ENCODE results near the gene NR1D2. TPM values are rescaled to one million over a fixed set of nuclear protein-coding genes. Genes with fewer than 3 reads are reported as not detected.

The NR1D2 gene
- total RNA-seq, 5 donors from 2014 or later (not counting 1 experiment from before 2014, with no cell fraction given): 44.4 to 96.7 (median 51.7) TPM

DNA sequence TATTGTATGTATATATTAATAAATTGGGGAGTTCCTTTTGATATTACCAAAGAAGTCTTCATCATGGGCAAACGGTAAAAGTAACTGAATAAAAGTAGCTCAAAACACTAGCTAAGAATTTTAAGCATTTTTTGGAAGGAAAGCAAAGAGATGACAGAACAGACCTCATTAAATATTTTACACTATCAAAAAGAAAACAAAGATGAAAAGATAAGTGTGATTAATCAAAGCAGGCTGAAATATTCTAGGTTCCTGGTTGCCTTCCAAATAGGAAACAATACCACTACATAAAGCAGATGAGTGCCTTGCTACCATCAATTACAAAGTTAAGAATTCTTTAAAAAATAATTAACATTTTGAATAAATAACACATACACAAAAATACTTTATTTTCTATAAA is 31.9 kb upstream of the NR1D2 start:
- Mint-ChIP-seq H3K27me3 (no peaks in the 10 kb centered on the region), H3K4me1 (peaks cover 23 to 34% (median 24%) of the 10 kb centered on the region in 3 donors), H3K36me3 (peaks cover 14% of the 10 kb centered on the region), H3K9me3 (no peaks in the 10 kb centered on the region), H3K27ac (no peak overlapping the region), H3K4me3 (no peak overlapping the region)
- CTCF ChIA-PET: no interaction called here
- peaks cover 7 to 18% of the 10 kb centered on the region in 2 experiments for H3K4me1 ChIP-seq (ENCODE audit: control insufficient read depth in 1 of 2, extremely low read depth in 1 of 2, insufficient read depth in 2 of 2, low read length in 2 of 2)
- DNase-seq (no peak), ATAC-seq (replicated peaks in 1 of 4) (no peak)
- H3K9me3 ChIP-seq: no peaks in the 10 kb centered on the region
- H3K27me3 ChIP-seq (replicated peaks in 1 of 2; ENCODE audit: control insufficient read depth in 2 of 2, extremely low read depth in 1 of 2, insufficient read depth in 2 of 2, low read length in 1 of 2): no peaks in the 10 kb centered on the region
- WGBS (ENCODE audit: insufficient coverage): no CpG with 5 or more reads among the region's 1 CpG
- POLR2A ChIA-PET: interaction anchor here in 1 of 2 donors (0.6 to 0.8 kb wide), 2 partner anchors 34 to 37 kb away, joined by 4 to 6 read pairs; no protein-coding TSS in a partner anchor
- no peak overlapping the region for H3K27ac ChIP-seq (ENCODE audit: low read length)
- H3K36me3 ChIP-seq (ENCODE audit: control insufficient read depth in 2 of 2, extremely low read depth in 1 of 2, insufficient read depth in 1 of 2, low read length in 1 of 2): peaks cover 3 to 6% of the 10 kb centered on the region in 2 donors
- no peak overlapping the region for H3K4me3 ChIP-seq (ENCODE audit: control insufficient read depth in 1 of 2, extremely low read depth in 1 of 2, low read length in 1 of 2)

DNA sequence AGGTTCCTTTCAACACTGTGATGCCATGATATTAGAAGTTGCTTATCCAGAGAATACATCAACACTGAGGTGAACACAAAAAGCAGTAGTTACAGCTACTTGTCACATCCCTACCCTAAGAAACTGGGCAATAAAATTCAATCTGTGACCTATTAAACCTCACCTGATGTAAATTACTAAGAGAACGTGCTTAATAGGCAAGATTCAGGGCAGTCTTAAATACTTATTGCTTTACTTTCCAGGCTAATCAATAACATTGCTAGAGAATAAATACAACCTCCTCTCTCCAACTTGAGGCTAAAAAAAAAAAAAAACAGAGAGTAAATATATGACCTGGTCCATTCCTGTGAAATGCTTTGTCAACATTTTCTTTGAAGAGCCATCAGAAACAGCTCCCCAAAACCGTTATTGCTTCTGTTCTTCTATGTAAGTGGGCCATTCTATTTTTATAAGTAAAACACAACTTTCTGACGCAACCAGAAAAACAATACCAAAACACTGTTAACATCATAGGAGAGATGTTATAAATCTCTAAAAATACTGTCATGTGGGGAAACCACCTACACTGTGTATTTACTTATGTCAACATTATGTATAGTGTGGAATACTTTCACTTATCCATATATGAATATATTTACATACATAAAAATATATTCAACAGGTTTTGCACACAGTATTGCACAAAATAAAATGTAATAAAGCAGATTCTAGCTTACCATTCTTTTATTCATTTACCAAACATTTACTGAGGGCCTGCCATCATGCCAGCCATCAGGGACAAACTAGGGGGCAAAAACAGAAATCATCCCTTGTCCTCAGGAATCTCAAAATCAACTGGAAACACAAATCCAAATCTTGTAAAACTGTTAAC is 31.0 kb upstream of the NR1D2 start:
- no peaks in the 10 kb centered on the region for H3K9me3 ChIP-seq
- Mint-ChIP-seq H3K36me3 (peaks cover 24% of the 10 kb centered on the region), H3K4me3 (no peak overlapping the region), H3K9me3 (no peaks in the 10 kb centered on the region), H3K27me3 (no peaks in the 10 kb centered on the region), H3K4me1 (peaks cover 32 to 43% (median 33%) of the 10 kb centered on the region in 3 donors), H3K27ac (no peak overlapping the region)
- ATAC-seq (replicated peaks in 1 of 4) (no peak), DNase-seq (no peak)
- no CpG with 5 or more reads among the region's 3 CpGs for WGBS (ENCODE audit: insufficient coverage)
- H3K4me1 ChIP-seq (ENCODE audit: control insufficient read depth in 1 of 2, extremely low read depth in 1 of 2, insufficient read depth in 2 of 2, low read length in 2 of 2): peaks cover 15 to 26% of the 10 kb centered on the region in 2 experiments
- POLR2A ChIA-PET: no interaction called here
- no peak overlapping the region for H3K27ac ChIP-seq (ENCODE audit: low read length)
- H3K27me3 ChIP-seq (replicated peaks in 1 of 2; ENCODE audit: control insufficient read depth in 2 of 2, extremely low read depth in 1 of 2, insufficient read depth in 2 of 2, low read length in 1 of 2): no peaks in the 10 kb centered on the region
- H3K4me3 ChIP-seq (ENCODE audit: control insufficient read depth in 1 of 2, extremely low read depth in 1 of 2, low read length in 1 of 2): no peak overlapping the region
- CTCF ChIA-PET: interaction anchor here in 1 of 2 donors (0.5 to 0.6 kb wide), 2 partner anchors 38 to 272 kb away, joined by 3 to 5 read pairs; no protein-coding TSS in a partner anchor
- peaks cover 0 to 13% of the 10 kb centered on the region in 2 donors for H3K36me3 ChIP-seq (ENCODE audit: control insufficient read depth in 2 of 2, extremely low read depth in 1 of 2, insufficient read depth in 1 of 2, low read length in 1 of 2)

DNA sequence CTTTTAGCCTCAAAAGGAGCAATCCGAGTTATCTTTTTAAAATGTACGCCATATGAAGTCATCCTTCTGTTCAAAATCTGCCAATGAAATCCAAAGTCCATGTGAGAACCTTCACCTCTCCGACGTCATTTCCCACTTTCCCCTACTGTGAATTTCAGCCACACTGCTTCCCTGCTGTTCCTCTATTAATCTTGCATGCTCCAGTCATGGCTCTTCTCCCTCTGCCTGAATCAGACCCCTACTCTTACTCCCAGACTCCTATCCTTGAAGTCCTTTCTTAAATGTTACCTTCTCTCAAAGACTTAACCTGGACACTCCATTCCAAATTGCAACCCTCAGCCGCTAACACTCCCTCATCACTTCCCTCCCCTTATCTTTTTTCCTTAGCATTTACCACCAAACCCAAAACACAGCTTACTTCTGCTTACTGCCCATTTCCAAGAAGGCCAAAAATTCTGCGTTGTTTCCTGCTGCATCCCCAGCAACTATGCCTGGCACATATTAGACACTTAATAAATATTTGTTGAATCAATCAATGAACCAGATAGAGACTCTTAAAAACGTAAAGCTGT is 29.5 kb upstream of the NR1D2 start:
- H3K4me1 ChIP-seq (ENCODE audit: control insufficient read depth in 1 of 2, extremely low read depth in 1 of 2, insufficient read depth in 2 of 2, low read length in 2 of 2): peaks cover 22 to 27% of the 10 kb centered on the region in 2 experiments
- H3K36me3 ChIP-seq (ENCODE audit: control insufficient read depth in 2 of 2, extremely low read depth in 1 of 2, insufficient read depth in 1 of 2, low read length in 1 of 2): peaks cover 0 to 24% of the 10 kb centered on the region in 2 donors
- ATAC-seq (replicated peaks in 1 of 4) (no peak), DNase-seq (no peak)
- WGBS (ENCODE audit: insufficient coverage): 94% methylated on average over 5 of the region's 7 CpGs
- POLR2A ChIA-PET: interaction anchor here in 1 of 2 donors (0.6 kb wide), 2 partner anchors 36 to 397 kb away, joined by 3 read pairs; no protein-coding TSS in a partner anchor
- no peak overlapping the region for H3K27ac ChIP-seq (ENCODE audit: low read length)
- H3K4me1 Mint-ChIP-seq: peaks cover 45 to 57% (median 48%) of the 10 kb centered on the region in 3 donors
- peak overlapping the region in 1 of 2 donors; percentile 91 for H3K4me3 ChIP-seq (ENCODE audit: control insufficient read depth in 1 of 2, extremely low read depth in 1 of 2, low read length in 1 of 2)
- H3K36me3 Mint-ChIP-seq: peaks cover 29% of the 10 kb centered on the region
- H3K9me3 Mint-ChIP-seq: no peaks in the 10 kb centered on the region
- CTCF ChIA-PET: interaction anchor here in 1 of 2 donors (0.6 to 0.9 kb wide), 4 partner anchors 10 to 43 kb away, joined by 3 read pairs; no protein-coding TSS in a partner anchor
- no peaks in the 10 kb centered on the region for H3K27me3 ChIP-seq (replicated peaks in 1 of 2; ENCODE audit: control insufficient read depth in 2 of 2, extremely low read depth in 1 of 2, insufficient read depth in 2 of 2, low read length in 1 of 2)
- H3K4me3 Mint-ChIP-seq: peak overlapping the region; percentile 98 to 100 (median 99)
- no peaks in the 10 kb centered on the region for H3K27me3 Mint-ChIP-seq
- H3K27ac Mint-ChIP-seq: peak overlapping the region in 1 of 2 donors; percentile 98
- no peaks in the 10 kb centered on the region for H3K9me3 ChIP-seq

DNA sequence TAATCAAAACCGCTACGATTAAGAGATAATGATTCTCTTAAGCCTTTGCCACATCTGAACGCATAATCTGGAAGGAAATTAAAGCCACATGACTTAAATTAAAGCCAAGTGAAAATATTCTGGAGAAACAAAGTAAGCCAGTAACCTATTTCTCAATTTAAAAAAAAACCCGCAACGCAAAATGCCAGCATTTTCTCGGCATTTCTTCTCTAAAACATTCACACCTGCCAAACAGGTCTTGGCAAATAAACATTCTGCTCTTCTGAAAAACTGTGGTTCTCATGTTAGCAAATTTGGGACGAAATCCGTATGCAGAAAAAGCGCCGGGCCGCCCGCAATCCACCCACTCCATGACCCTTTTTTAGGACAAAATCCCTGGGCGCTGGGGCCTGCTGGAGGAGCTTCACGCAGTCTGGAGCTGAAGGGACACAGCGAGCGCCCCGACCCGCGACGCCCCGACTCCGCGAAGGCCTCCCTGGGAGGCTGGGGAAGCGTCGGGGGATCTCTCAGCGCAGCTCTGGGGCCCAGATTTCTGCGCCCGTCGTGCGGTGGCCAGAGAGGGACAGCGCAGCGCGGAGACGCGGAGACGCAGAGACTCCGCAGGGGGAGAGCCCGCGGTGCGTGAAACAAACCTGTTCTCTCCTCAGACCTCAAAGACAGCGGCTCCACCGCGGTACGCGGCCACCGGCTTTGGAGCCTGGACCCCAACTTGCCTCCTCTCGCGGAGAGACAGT is 28.8 kb upstream of the NR1D2 start:
- Mint-ChIP-seq H3K27ac (peak overlapping the region; percentile 97 to 98), H3K9me3 (no peaks in the 10 kb centered on the region), H3K4me3 (peak overlapping the region; percentile 98 to 100 (median 99)), H3K27me3 (no peaks in the 10 kb centered on the region), H3K4me1 (peaks cover 45 to 60% (median 48%) of the 10 kb centered on the region in 3 donors), H3K36me3 (peaks cover 28% of the 10 kb centered on the region)
- peak overlapping the region; percentile 89 for H3K27ac ChIP-seq (ENCODE audit: low read length)
- H3K9me3 ChIP-seq: no peaks in the 10 kb centered on the region
- POLR2A ChIA-PET: interaction anchor here (0.6 to 1.8 kb wide), 22 partner anchors 9 to 1734 kb away, joined by 3 to 15 read pairs (median 3); no protein-coding TSS in a partner anchor
- CTCF ChIA-PET: interaction anchor here in 1 of 2 donors (0.8 to 1.1 kb wide), 5 partner anchors 9 to 82 kb away, joined by 3 to 8 read pairs (median 4); no protein-coding TSS in a partner anchor
- 3% methylated on average over 45 of the region's 48 CpGs for WGBS (ENCODE audit: insufficient coverage)
- H3K27me3 ChIP-seq (replicated peaks in 1 of 2; ENCODE audit: control insufficient read depth in 2 of 2, extremely low read depth in 1 of 2, insufficient read depth in 2 of 2, low read length in 1 of 2): no peaks in the 10 kb centered on the region
- peaks cover 0 to 31% of the 10 kb centered on the region in 2 donors for H3K36me3 ChIP-seq (ENCODE audit: control insufficient read depth in 2 of 2, extremely low read depth in 1 of 2, insufficient read depth in 1 of 2, low read length in 1 of 2)
- peaks cover 22 to 27% of the 10 kb centered on the region in 2 experiments for H3K4me1 ChIP-seq (ENCODE audit: control insufficient read depth in 1 of 2, extremely low read depth in 1 of 2, insufficient read depth in 2 of 2, low read length in 2 of 2)
- ATAC-seq (replicated peaks in 1 of 4) (peak; percentile 39 to 46 (median 41)), DNase-seq (no peak)
- peak overlapping the region; percentile 89 to 91 for H3K4me3 ChIP-seq (ENCODE audit: control insufficient read depth in 1 of 2, extremely low read depth in 1 of 2, low read length in 1 of 2)

DNA sequence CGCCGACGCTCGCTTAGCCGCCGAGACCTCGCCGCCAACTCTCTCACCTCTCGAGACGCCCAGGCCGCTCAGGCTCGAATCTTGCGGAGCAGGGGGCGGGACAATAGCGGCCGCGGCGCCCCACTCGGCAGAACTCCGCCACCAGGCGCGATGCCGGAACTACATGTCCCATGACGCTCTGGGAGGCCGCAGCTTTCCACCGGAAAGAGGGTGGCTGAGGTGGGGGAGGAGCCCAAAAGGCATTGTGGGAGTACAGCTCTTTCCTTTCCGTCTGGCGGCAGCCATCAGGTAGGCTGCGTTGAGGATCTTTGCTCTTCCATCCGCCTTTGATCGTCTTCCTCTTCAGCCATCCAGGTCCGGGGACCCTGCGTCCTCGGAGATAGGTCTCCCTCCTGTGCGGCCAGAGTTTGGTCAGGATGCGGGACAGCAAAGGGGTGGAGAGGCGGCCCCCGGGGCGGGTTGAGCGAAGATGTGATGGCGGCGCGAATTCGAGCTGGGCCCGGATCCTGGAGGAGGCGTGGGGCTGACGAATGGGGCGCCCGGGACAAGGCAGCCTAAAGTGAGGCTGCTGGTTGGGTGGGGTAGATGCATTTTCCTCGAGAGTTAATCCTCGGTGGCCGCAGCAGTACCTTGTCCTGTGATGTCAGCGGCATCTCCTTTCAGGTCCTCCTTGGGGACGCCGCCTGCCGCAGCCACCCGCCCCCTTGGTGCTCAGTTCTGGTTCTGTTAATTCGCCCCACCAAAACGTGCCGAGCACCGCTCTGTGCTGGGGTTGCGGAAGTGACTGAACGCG is 28.0 kb upstream of the NR1D2 start, which contains the start of the genes NKIRAS1 and RPL15:
TSS of gene NKIRAS1 (minus strand) at position 105 of the 793 bp plus-strand sequence. CDS start 6,086 bp downstream, outside the sequence.
TSS of gene RPL15 (plus strand) at position 247 of the 793 bp plus-strand sequence. CDS start 728 bp downstream, outside the sequence.
- POLR2A ChIA-PET: interaction anchor here (0.5 to 1.8 kb wide), 24 partner anchors 10 to 1733 kb away, joined by 3 to 15 read pairs (median 3); no protein-coding TSS in a partner anchor
- no peaks in the 10 kb centered on the region for H3K9me3 Mint-ChIP-seq
- under 1% methylated on average over 50 of the region's 64 CpGs for WGBS (ENCODE audit: insufficient coverage)
- no peaks in the 10 kb centered on the region for H3K27me3 Mint-ChIP-seq
- DNase-seq (peak; percentile 91 to 99 (median 97)), ATAC-seq (replicated peaks in 1 of 4) (peak; percentile 94 to 96 (median 95))
- H3K36me3 Mint-ChIP-seq: peaks cover 28% of the 10 kb centered on the region
- H3K27ac ChIP-seq (ENCODE audit: low read length): peak within 1 kb of the TSS; percentile 89
- no peaks in the 10 kb centered on the region for H3K27me3 ChIP-seq (replicated peaks in 1 of 2; ENCODE audit: control insufficient read depth in 2 of 2, extremely low read depth in 1 of 2, insufficient read depth in 2 of 2, low read length in 1 of 2)
- no peaks in the 10 kb centered on the region for H3K9me3 ChIP-seq
- H3K4me3 ChIP-seq (ENCODE audit: control insufficient read depth in 1 of 2, extremely low read depth in 1 of 2, low read length in 1 of 2): peak within 1 kb of the TSS; percentile 89 to 91
- CTCF ChIA-PET: interaction anchor here in 1 of 2 donors (0.9 to 1.1 kb wide), 3 partner anchors 27 to 82 kb away, joined by 4 to 8 read pairs (median 7); no protein-coding TSS in a partner anchor
- peaks cover 0 to 35% of the 10 kb centered on the region in 2 donors for H3K36me3 ChIP-seq (ENCODE audit: control insufficient read depth in 2 of 2, extremely low read depth in 1 of 2, insufficient read depth in 1 of 2, low read length in 1 of 2)
- H3K27ac Mint-ChIP-seq: peak within 1 kb of the TSS; percentile 97 to 98
- H3K4me1 Mint-ChIP-seq: peaks cover 45 to 60% (median 48%) of the 10 kb centered on the region in 3 donors
- peak within 1 kb of the TSS; percentile 98 to 100 (median 99) for H3K4me3 Mint-ChIP-seq
- peaks cover 22 to 27% of the 10 kb centered on the region in 2 experiments for H3K4me1 ChIP-seq (ENCODE audit: control insufficient read depth in 1 of 2, extremely low read depth in 1 of 2, insufficient read depth in 2 of 2, low read length in 2 of 2)
